NCI-H1105 treated with DMSO at 0.1 percent for 48 hours (cell line): ENCODE data around the gene TTYH1.
A peak's percentile ranks its signal among the peaks of the same experiment; 100 is the strongest.

Source experiments
- DNase-seq: peaks from one replicate; lab custom pipeline; 2025; lab: John Stamatoyannopoulos, UW

The TTYH1 gene

DNA sequence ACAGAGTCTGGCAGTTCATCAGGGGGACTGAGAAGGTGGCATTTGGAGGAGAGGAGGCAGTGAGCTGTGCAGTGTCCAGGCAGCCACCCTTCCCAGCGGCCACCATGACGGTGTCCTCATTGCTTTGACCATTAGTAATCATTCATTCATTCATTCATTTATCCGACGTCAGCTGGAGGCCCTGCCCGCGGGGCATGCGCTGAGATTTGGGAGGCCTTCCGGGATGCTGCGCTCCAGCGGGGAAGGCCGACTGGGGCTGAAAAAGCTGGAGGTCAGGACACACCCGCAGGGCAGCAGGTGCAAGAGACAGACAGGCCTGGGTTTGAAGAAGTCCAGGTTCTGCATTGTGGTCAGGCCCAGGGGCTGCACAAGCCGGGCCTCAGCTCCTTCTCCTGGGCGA lies 8.9 kb downstream of the TTYH1 start:
- DNase-seq = no peak

DNA sequence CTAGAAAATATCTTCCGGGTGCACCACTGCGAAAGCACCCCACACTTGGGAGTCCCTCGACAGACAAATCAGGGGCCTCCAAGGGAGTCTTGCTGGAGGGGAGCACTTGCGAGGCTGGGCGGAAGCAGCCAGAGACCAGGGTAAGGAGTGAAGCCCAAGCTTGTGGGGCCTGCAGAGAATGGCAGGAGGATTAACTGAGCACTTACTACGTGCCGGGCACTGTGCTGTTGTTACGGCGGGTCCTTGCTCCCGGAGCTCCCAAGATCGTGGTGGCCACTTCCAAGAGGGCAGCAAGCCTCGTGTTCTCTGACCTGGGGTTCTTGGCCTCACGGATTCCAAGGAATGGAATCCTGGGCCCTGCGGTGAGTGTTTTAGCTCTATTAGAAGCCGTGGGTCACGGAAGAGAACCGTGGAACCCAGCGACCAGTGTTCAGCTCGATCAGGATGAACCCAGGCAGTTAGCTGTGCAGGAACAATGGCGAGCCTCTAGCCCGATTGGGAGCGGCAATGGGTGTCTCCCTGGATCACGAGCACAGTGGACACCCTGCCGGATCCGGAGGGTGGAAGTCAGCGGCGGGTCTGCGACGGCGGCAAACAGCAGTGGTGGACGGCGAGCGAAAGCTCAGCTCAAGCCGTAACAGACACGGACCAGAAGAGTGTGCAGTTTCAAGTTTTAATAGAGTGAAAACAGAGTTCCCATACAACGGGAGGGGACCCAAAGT lies 9.6 kb downstream of the TTYH1 start:
- no peak for DNase-seq

GRCh38 chr19:54425382-54425723 lies 10.1 kb downstream of the TTYH1 start:
- DNase-seq = no peak

- DNase-seq = no peak
Observed at GRCh38 chr19:54426291-54426931, 11.1 kb downstream of the TTYH1 start.

DNA sequence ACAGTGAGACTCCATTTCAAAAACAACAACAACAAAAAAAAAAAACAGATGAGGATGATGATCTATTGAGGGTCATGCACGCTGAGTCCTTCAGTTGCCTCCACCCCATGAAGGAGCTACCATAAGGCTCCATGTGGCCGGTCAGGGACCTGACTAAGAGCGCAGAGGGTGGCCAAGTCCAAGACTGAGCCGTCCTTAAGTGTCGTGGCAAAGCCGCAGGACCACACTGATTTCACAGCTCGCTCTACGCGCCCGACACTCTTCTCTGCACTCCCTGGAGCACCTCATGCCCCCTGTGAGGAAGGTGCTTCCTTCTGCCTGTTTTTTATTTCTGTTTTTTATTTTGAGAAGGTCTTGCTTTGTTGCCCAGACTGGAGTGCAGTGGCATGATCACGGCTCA lies 12.3 kb downstream of the TTYH1 start:
- DNase-seq = no peak

DNA sequence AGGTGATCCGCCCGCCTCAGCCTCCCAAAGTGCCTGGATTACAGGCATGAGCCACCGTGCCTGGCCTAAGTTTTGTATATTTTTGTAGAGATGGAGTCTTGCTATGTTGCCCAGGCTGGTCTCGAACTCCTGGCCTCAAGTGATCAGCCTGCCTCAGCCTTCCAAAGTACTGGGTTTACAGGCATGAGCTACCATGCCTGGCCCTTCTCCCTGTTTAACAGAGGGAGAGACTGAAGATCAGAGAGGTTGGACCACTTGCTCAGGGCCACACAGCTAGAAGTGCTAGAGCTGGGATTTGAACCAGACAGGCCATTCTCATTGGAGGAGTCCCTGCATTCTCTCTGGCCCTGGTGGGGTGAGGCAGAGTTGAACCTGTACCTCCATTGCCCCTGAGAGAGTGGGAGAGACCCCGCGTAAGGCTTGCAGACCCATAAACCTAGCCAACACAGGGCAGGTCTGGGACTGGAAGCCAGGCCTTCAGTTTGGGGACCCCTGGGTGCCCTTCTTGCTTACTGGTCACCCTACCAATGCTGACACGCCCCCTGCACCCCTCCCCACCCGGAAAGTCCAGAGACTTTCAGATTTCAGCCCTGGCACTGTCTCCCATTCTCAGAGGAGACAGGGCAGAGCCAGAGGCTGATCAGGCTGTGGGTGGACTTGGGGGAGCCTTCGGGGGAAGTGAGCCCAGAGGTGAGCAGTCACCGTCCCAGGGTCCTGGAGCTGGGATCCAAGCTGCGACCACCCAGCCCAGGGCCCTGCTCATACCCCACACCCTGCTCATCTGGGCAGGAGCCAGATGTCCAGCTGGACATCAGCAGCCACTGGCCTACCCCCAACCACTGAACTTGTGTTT lies 13.3 kb downstream of the TTYH1 start:
- no peak for DNase-seq

DNA sequence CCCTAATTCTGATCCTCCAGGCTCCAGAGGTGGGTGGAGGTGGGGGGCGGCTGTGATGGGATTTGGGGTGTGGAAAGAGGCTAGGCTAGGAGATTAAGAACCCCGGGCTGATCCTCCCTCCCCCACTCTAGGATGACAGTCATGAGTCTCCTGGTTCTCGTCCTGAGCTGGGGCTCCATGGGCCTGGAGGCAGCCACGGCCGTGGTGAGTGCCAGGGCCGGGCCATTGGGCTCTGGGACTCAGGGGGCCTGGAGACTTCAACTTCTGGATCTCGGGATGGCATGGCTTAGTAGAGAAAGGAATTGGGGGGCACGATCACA lies 13.9 kb downstream of the TTYH1 start:
- DNase-seq = no peak

- DNase-seq = no peak
Observed at GRCh38 chr19:54429545-54430227, 14.4 kb downstream of the TTYH1 start.

- peak; percentile 30 for DNase-seq
Observed at GRCh38 chr19:54430306-54431254, 15.3 kb downstream of the TTYH1 start.

DNA sequence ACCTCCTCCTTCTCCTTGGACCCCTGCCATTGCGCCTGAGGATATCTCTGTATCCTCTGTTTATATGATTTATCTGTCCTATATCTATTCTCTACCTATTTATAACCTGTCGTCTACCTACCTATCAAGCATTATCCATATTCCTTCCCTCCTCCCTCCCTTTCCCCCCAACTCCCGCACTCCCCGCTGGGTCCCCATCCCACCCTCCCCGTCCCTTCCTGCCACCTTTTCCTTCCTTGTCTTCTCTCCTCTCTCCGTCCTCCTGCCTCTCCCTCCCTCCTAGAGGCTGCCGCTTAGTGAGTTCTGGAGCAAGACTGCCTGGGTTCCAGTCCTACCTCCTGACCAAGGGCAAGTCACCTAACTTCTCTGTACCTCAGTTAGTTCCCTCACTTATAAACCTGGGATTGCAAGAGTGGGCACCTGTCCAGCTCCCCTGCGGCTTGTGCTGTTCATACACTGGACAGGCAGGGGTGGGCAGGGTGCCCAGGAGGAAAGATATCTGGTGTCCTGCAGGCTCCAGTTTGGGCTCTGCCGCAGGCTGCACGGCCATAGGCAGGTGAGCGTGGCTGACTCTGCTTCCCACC lies 16.1 kb downstream of the TTYH1 start:
- DNase-seq = peak; percentile 30

GRCh38 chr19:54432144-54432738 lies 17.0 kb downstream of the TTYH1 start:
- DNase-seq = no peak

- no peak for DNase-seq
Observed at GRCh38 chr19:54433697-54434096, 18.4 kb downstream of the TTYH1 start.

GRCh38 chr19:54434112-54434872 lies 19.0 kb downstream of the TTYH1 start:
- DNase-seq = peak; percentile 45

- DNase-seq = peak; percentile 43
Observed at GRCh38 chr19:54434873-54435214, 19.6 kb downstream of the TTYH1 start.

- DNase-seq = no peak
Observed at GRCh38 chr19:54435551-54436016, 20.3 kb downstream of the TTYH1 start.

- no peak for DNase-seq
Observed at GRCh38 chr19:54436031-54436523, 20.8 kb downstream of the TTYH1 start.

DNA sequence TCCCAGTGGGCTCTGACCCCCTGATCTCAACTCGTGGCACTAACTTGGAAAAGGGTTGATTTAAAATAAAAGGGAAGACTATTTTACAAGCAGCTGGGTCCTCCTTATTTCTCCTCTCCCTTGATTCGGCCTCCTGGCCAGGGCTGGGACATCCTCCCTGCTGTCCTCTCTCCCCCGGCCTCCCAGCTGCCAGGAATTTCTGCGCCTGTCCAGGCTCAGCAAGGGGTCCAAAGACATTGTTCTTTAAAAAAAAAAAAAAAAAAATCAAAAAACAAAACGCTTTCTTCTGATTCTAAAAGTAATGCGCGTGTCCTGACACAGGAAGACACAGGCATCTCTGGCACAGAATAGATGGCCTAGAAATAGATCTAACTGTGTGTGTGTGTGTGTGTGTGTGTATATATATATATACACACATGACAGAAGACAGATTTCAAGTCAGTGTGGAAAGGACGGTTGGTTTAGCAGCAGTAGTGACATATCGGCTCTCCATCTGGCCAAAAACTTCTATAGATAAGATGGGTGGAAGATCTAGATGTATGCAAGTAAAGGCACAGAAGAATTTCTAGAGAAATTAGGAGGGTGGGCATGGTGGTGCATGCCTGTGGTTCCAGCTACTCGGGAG lies 21.5 kb downstream of the TTYH1 start:
- no peak for DNase-seq

GRCh38 chr19:54439174-54439851 lies 24.0 kb downstream of the TTYH1 start:
- DNase-seq = no peak

- no peak for DNase-seq
Observed at GRCh38 chr19:54440641-54441040, 25.4 kb downstream of the TTYH1 start.
